ENCODE measurements around the gene TTC24. TPM values are rescaled to one million over a fixed set of nuclear protein-coding genes. Genes with fewer than 3 reads are reported as not detected.
"Not testable (repeated sequence)": the region's sequence is repeated elsewhere in the genome, so short reads cannot be mapped to it uniquely, and the experiment has no call there.

Gene TTC24
- total and polyA plus RNA-seq, 7 donors: 2.6 TPM; not detected in 6

DNA sequence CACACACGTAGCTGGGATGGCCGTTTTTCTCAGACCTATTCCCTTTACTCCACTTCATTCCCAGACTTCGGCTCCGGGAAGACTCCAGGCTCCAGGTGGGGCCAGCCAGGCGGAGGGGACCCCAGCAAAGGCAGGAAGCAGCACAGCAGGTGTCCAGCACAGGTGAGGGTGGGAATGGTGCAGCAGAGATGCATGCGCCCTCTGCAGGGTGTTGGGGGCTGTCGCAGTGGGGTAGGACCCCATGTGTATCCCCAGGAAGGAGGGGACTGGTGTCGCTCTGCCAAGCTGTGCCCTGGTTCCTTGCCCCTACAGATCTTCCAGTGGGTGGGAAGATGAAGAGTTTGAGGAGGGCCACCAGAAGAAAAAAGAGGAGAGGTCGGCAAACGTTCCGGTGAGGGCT lies 5.3 kb downstream of the TTC24 start:
- TF ChIP-seq EP300 (IDR thresholded peaks at IDR 0.05): no peak
- no peak for TF ChIP-seq POLR2A (IDR thresholded peaks at IDR 0.05)
- no peak for TF ChIP-seq POLR2AphosphoS5 (IDR thresholded peaks at IDR 0.05)
- TF ChIP-seq, protein P1, sequence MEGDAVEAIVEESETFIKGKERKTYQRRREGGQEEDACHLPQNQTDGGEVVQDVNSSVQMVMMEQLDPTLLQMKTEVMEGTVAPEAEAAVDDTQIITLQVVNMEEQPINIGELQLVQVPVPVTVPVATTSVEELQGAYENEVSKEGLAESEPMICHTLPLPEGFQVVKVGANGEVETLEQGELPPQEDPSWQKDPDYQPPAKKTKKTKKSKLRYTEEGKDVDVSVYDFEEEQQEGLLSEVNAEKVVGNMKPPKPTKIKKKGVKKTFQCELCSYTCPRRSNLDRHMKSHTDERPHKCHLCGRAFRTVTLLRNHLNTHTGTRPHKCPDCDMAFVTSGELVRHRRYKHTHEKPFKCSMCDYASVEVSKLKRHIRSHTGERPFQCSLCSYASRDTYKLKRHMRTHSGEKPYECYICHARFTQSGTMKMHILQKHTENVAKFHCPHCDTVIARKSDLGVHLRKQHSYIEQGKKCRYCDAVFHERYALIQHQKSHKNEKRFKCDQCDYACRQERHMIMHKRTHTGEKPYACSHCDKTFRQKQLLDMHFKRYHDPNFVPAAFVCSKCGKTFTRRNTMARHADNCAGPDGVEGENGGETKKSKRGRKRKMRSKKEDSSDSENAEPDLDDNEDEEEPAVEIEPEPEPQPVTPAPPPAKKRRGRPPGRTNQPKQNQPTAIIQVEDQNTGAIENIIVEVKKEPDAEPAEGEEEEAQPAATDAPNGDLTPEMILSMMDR (IDR thresholded peaks at IDR 0.05): no peak
- 56 to 67% methylated on average over 11 of the region's 11 CpGs for WGBS, 2 donors
- Histone ChIP-seq H3K27ac (no peak overlapping the region), H3K4me3 (no peak overlapping the region), H3K4me1 (peaks cover 0 to 7% (median 0%) of the 10 kb centered on the region in 4 donors), H3K9me3 (no peaks in the 10 kb centered on the region), H3K36me3 (no peaks in the 10 kb centered on the region), H3K27me3 (no peaks in the 10 kb centered on the region)
- intact Hi-C loops (cut with DNase I): loop anchor here (2.0 kb wide), 1 partner anchor 22 kb away; no protein-coding TSS in a partner anchor
- no peak for DNase-seq

DNA sequence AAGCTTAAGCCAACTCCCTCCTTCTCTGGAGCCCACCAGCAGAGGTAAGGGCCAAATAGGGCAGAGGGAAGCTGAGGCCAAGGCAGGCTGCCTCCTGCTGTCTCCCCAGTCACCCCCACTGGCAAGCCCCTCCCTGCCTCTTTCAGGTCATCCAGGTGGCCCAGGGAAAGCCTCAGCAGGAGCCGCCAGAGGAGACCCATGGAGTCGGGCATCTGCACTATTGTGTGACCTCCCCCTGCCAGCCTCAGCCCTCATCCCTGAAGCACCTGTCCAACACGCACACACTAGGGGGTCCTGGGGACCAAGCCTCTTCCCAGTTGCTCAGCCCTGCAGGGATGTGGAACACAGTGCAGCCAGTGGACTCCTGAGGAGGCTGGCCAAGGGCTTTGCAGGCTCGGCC lies 6.8 kb downstream of the TTC24 start:
- DNase-seq: no peak
- Histone ChIP-seq H3K4me1 (peaks cover 0 to 13% (median 3%) of the 10 kb centered on the region in 4 donors), H3K27ac (no peak overlapping the region), H3K36me3 (no peaks in the 10 kb centered on the region), H3K27me3 (no peaks in the 10 kb centered on the region), H3K9me3 (no peaks in the 10 kb centered on the region), H3K4me3 (no peak overlapping the region)
- intact Hi-C loops (cut with DNase I): no loop called here
- 74 to 80% methylated on average over 4 of the region's 4 CpGs for WGBS, 2 donors
- TF ChIP-seq, protein P1 (IDR thresholded peaks at IDR 0.05): no peak
- TF ChIP-seq EP300 (IDR thresholded peaks at IDR 0.05) (no peak), POLR2A (IDR thresholded peaks at IDR 0.05) (no peak), POLR2AphosphoS5 (IDR thresholded peaks at IDR 0.05) (no peak)

DNA sequence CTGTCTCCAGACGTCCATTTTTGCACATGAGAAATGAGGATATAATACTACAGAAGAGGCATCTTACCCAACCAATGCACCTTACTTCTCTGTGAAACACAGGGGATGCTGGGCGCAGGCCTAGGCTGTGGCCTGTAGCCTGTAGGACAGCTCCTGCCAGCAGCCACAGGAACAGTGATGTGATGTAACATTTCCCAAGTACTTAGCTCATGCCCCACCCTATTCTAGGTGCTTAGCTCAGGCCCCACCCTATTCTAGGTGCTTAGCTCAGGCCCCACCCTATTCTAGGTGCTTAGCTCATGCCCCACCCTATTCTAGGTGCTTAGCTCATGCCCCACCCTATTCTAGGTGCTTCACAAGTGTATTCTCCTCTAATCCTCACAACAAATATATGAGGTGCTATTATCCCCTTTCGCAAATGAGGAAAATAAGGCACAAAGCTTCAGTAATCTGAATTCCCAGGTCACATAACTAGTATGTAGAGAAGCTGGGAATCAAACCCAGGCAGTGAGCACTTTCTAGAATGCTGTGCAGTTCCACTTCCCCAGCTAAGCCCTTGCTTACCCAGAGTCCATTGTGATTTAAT lies 7.5 kb downstream of the TTC24 start:
- no peak overlapping the region for H3K27ac ChIP-seq
- DNase-seq: no peak
- H3K4me3 ChIP-seq: no peak overlapping the region
- intact Hi-C loops (cut with DNase I): no loop called here
- no peaks in the 10 kb centered on the region for H3K36me3 ChIP-seq
- H3K27me3 ChIP-seq: no peaks in the 10 kb centered on the region
- peaks cover 0 to 13% (median 4%) of the 10 kb centered on the region in 4 donors for H3K4me1 ChIP-seq
- H3K9me3 ChIP-seq: no peaks in the 10 kb centered on the region
- TF ChIP-seq POLR2AphosphoS5 (IDR thresholded peaks at IDR 0.05) (no peak), POLR2A (IDR thresholded peaks at IDR 0.05) (no peak), EP300 (IDR thresholded peaks at IDR 0.05) (no peak)
- TF ChIP-seq, protein P1 (IDR thresholded peaks at IDR 0.05): no peak
- 88 to 95% methylated on average over 3 of the region's 3 CpGs for WGBS, 2 donors

DNA sequence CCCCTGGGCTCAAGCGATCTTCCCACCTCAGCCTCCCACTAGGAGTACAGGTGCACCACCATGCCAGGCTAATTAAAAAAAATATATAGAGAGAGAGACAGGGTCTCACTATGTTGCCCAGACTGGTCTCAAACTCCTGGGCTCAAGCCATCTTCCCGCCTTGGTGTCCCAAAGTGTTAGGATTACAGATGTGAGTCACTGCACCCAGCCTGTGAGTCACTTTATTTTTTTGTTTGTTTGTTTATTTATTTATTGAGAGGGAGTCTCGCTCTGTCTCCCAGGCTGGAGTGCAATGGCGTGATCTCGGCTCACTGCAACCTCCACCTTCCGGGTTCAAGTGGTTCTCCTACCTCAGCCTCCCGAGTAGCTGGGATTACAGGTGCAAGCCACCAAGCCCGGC lies 8.4 kb downstream of the TTC24 start:
- H3K9me3 ChIP-seq; intact Hi-C loops (cut with DNase I); H3K27me3 ChIP-seq; H3K4me3 ChIP-seq; H3K36me3 ChIP-seq; H3K27ac ChIP-seq; DNase-seq: not testable (repeated sequence)
- peaks cover 0 to 22% (median 10%) of the 10 kb centered on the region in 4 donors for H3K4me1 ChIP-seq
- 85 to 86% methylated on average over 8 of the region's 8 CpGs for WGBS, 2 donors

DNA sequence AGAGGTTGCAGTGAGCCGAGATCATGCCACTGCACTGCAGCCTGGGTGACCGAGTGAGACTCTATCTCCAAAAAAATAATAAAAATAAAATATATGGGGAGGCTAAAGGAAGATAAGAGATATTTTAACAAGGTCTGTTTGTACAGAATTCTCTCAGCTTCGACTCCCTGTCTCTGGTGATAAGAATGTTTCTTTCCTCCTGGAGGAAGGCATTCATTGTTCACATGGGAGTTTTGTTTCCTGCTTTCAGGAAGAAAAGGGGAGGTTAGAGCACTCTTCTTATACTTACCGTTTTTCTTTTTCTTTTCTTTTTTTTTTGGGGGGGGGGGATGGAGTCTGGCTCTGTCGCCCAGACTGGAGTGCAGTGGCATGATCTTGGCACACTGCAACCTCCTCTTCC lies 10.0 kb downstream of the TTC24 start:
- no peaks in the 10 kb centered on the region for H3K9me3 ChIP-seq
- intact Hi-C loops (cut with DNase I): no loop called here
- peaks cover 0 to 18% (median 3%) of the 10 kb centered on the region in 4 donors for H3K36me3 ChIP-seq

More for the DNA sequence above, 10.0 kb downstream of the TTC24 start:
- DNase-seq: no peak
- Histone ChIP-seq H3K4me3 (no peak overlapping the region), H3K27ac (no peak overlapping the region), H3K4me1 (peaks cover 0 to 17% (median 10%) of the 10 kb centered on the region in 4 donors), H3K27me3 (no peaks in the 10 kb centered on the region)
- TF ChIP-seq POLR2AphosphoS5 (IDR thresholded peaks at IDR 0.05) (no peak), POLR2A (IDR thresholded peaks at IDR 0.05) (no peak), EP300 (IDR thresholded peaks at IDR 0.05) (no peak)
- TF ChIP-seq, protein P1 (IDR thresholded peaks at IDR 0.05): no peak
- 71 to 83% methylated on average over 5 of the region's 5 CpGs for WGBS, 2 donors
